HG02642 (cell line): ENCODE data around the gene AMN1.
A peak's percentile ranks its signal among the peaks of the same experiment; 100 is the strongest.
"Not testable (repeated sequence)": the region's sequence is repeated elsewhere in the genome, so short reads cannot be mapped to it uniquely, and the experiment has no call there.

Experiments used
- ATAC-seq: cut with Tn5 transposase; IDR thresholded peaks from one replicate; pipeline ENCODE4 v1.9.1; 2021; ENCODE audit warnings: mild to moderate bottlenecking; ENCODE audit not compliant: unreplicated experiment, poor library complexity

Gene AMN1

GRCh38 chr12:31733549-31734432 lies 5.0 kb upstream of the AMN1 start:
- not testable (repeated sequence) for ATAC-seq

- no peak for ATAC-seq
Measured at GRCh38 chr12:31732926-31733548, 4.2 kb upstream of the AMN1 start.

- ATAC-seq = not testable (repeated sequence)
Measured at GRCh38 chr12:31731203-31731602, 2.4 kb upstream of the AMN1 start.

GRCh38 chr12:31729705-31730104 lies 884 bp upstream of the AMN1 start:
- no peak for ATAC-seq

GRCh38 chr12:31728289-31728916 lies 418 bp downstream of the AMN1 start:
- no peak for ATAC-seq

- ATAC-seq = no peak
Measured at GRCh38 chr12:31727192-31727591, 1.6 kb downstream of the AMN1 start.

- ATAC-seq = no peak
Measured at GRCh38 chr12:31726575-31726974, 2.2 kb downstream of the AMN1 start.

GRCh38 chr12:31724557-31724956 lies 4.3 kb downstream of the AMN1 start:
- ATAC-seq = no peak

- no peak for ATAC-seq
Measured at GRCh38 chr12:31722580-31722979, 6.2 kb downstream of the AMN1 start.

- ATAC-seq = not testable (repeated sequence)
Measured at GRCh38 chr12:31718542-31719198, 10.2 kb downstream of the AMN1 start.

- not testable (repeated sequence) for ATAC-seq
Measured at GRCh38 chr12:31716998-31717397, 11.8 kb downstream of the AMN1 start.

- ATAC-seq = peak; percentile 80
Measured at GRCh38 chr12:31715283-31715825, 13.5 kb downstream of the AMN1 start.

GRCh38 chr12:31714406-31715271 lies 14.2 kb downstream of the AMN1 start:
- ATAC-seq = peak; percentile 26

- no peak for ATAC-seq
Measured at GRCh38 chr12:31712877-31713276, 15.9 kb downstream of the AMN1 start.

GRCh38 chr12:31710021-31710818 lies 18.6 kb downstream of the AMN1 start:
- ATAC-seq = no peak

- ATAC-seq = not testable (repeated sequence)
Measured at GRCh38 chr12:31708118-31708517, 20.7 kb downstream of the AMN1 start.

- no peak for ATAC-seq
Measured at GRCh38 chr12:31705621-31706020, 23.2 kb downstream of the AMN1 start.

GRCh38 chr12:31702047-31702446 lies 26.8 kb downstream of the AMN1 start:
- no peak for ATAC-seq

- ATAC-seq = not testable (repeated sequence)
Measured at GRCh38 chr12:31689921-31690320, 38.9 kb downstream of the AMN1 start.
